HG03139 (cell line): ENCODE data around the gene BORCS5.

Experiments
- ATAC-seq: cut with Tn5 transposase; IDR thresholded peaks from one replicate; pipeline ENCODE4 v1.9.1; 2021; ENCODE audit not compliant: unreplicated experiment

BORCS5 gene

DNA sequence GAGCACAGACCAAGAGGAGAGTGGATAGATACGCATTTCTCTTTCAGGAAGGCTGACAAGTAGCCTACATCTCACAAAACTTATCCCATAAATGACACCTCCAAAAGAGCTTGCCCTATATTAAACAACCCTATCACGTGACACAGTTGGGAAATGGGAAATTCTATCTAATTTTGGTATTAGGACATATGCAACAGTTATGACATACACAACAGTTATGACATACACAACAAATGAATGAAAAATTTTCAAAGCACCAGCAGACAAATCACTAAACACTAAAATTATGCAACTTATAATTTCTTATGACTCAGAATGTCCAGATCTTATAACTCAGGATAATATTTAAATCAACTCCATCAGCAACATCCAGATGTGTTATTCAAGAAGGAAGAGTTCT lies 151.7 kb downstream of the BORCS5 start:
- no peak for ATAC-seq

DNA sequence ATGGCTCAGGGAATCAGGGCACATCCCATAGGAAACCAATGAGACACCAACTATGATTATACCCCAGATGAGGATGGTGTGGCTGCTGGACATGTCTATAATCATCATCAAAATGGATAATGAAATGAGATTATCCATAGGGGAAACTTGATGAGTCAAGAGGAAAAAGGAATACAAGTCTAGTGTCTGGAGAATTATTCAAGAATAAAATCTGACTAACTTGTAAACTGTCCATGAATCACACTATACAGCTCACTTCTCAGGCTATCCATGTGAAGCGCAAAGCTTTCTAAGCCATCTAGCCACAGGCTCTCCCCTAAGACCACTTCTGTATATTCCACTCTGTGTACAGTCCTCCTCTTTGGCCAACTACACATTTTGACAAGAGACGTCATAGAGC lies 153.3 kb downstream of the BORCS5 start:
- no peak for ATAC-seq

GRCh38 chr12:12510551-12510950 lies 153.7 kb downstream of the BORCS5 start:
- no peak for ATAC-seq

GRCh38 chr12:12511021-12511783 lies 154.3 kb downstream of the BORCS5 start:
- ATAC-seq = no peak

- no peak for ATAC-seq
These were observed 155.2 kb downstream of the BORCS5 start for GRCh38 chr12:12511895-12512711.

- ATAC-seq = no peak
These were observed 156.6 kb downstream of the BORCS5 start for GRCh38 chr12:12513416-12514006.

GRCh38 chr12:12518464-12518845 lies 161.6 kb downstream of the BORCS5 start:
- no peak for ATAC-seq

GRCh38 chr12:12518919-12519318 lies 162.0 kb downstream of the BORCS5 start:
- ATAC-seq = no peak
